GM12878 (cell line): Measurements from ENCODE around the gene GIMAP7. TPM values are rescaled to one million over a fixed set of nuclear protein-coding genes. Genes with fewer than 3 reads are reported as not detected.

Source experiments
- BHLHE40 ChIP-seq, 2 experiments: fragments of 450-650 bp in 1 of 2; IDR thresholded peaks; 2 replicates each; pipeline ENCODE4 v1.6.1; 2011 to 2017; ENCODE audit warnings: low read depth in 2 of 2, borderline replicate concordance in 1 of 2, improper control_type of control experiment in 1 of 2, low read length in 1 of 2, mild to moderate bottlenecking in 1 of 2
- BMI1 ChIP-seq: fragments of 450-650 bp; IDR thresholded peaks from 2 replicates; pipeline ENCODE4 v1.6.1; 2016; ENCODE audit warnings: mild to moderate bottlenecking, moderate library complexity, borderline replicate concordance
- E2F4 ChIP-seq: IDR thresholded peaks from 2 replicates; pipeline ENCODE4 v1.6.1; 2012; ENCODE audit warnings: low read depth, low read length, improper control_type of control experiment
- NR2C1 ChIP-seq: fragments of 450-650 bp; IDR thresholded peaks from 2 replicates; pipeline ENCODE4 v1.6.1; 2017; ENCODE audit warnings: antibody characterized with exemption, mild to moderate bottlenecking, moderate library complexity
- NR2C2 ChIP-seq: IDR thresholded peaks from 2 replicates; pipeline ENCODE4 v1.6.1; 2011; ENCODE audit warnings: borderline replicate concordance, low read depth; ENCODE audit not compliant: control insufficient read depth, insufficient read length
- SIX5 ChIP-seq: IDR thresholded peaks from 2 replicates; pipeline ENCODE4 v1.6.1; 2011; ENCODE audit warnings: mild to moderate bottlenecking, low read depth, low read length, moderate library complexity; ENCODE audit not compliant: severe bottlenecking
- SKIL ChIP-seq: fragments of 450-650 bp; IDR thresholded peaks from 2 replicates; pipeline ENCODE4 v1.6.1; 2017; ENCODE audit warnings: mild to moderate bottlenecking, low read depth, inconsistent platforms; ENCODE audit not compliant: poor library complexity, severe bottlenecking
- SREBF1 ChIP-seq: IDR thresholded peaks from 2 replicates; pipeline ENCODE4 v1.6.1; 2012; ENCODE audit warnings: mild to moderate bottlenecking, low read length
- TCF3 ChIP-seq: IDR thresholded peaks from 2 replicates; pipeline ENCODE4 v1.6.1; 2012; ENCODE audit warnings: low read depth, mild to moderate bottlenecking, low read length, borderline replicate concordance; ENCODE audit not compliant: insufficient read depth
- ZNF217 ChIP-seq: fragments of 450-650 bp; IDR thresholded peaks from 2 replicates; pipeline ENCODE4 v1.6.1; 2017; ENCODE audit warnings: antibody characterized with exemption, mild to moderate bottlenecking
- ZZZ3 ChIP-seq: IDR thresholded peaks from 2 replicates; pipeline ENCODE4 v1.6.1; 2011; ENCODE audit warnings: low read depth; ENCODE audit not compliant: control insufficient read depth, insufficient read length
- polyA plus RNA-seq, 11 experiments: library from polyadenylated mRNA; depleted of rRNA in 4 of 11; unstranded in 6 of 11; stranded (reverse) in 5 of 11; fragments of >200 nt; fragmentation: Nextera tagmentation in 4 of 11; fragmentation: Illumina TruSeq in 1 of 11; extraction: Ambion mirVana in 4 of 11; extraction: Trizol in 1 of 11; gene quantifications; 1 replicate in 1 of 11; 2 replicates in 10 of 11; pipeline versions ENCODE4 v1.2.1 to v1.2.3, GENCODE V29; 2011 to 2016; ENCODE audit warnings: inconsistent platforms in 2 of 11, missing spikeins in 2 of 11, low read depth in 1 of 11
- total RNA-seq, 4 experiments: library from RNA; depleted of rRNA in 3 of 4; stranded (reverse); fragments of >200 nt in 3 of 4; fragmentation: Illumina TruSeq in 1 of 4; extraction: Trizol in 1 of 4; gene quantifications; 2 replicates each; pipeline versions ENCODE4 v1.2.1 to v1.2.3, GENCODE V29; 2013 to 2021
- TF ChIP-seq, protein P1 (sequence below): fragments of 450-650 bp; IDR thresholded peaks from 2 replicates; pipeline ENCODE4 v1.6.1; 2018; ENCODE audit warnings: borderline replicate concordance, mild to moderate bottlenecking; ENCODE audit not compliant: partially characterized antibody

The GIMAP7 gene
- total and polyA plus RNA-seq, 10 of the 15 experiments (the other 5 are each of a cell fraction or from before 2014, with no cell fraction given), result 2.7 to 16.6 (median 5.4) TPM

- TF ChIP-seq E2F4 (no peak), TCF3 (no peak), ZZZ3 (no peak), BHLHE40 (IDR thresholded peaks at IDR 0.05; ENCODE audit: borderline replicate concordance in 1 of 2, low read depth in 2 of 2, low read length in 1 of 2) (no peak), SIX5 (no peak), NR2C2 (no peak), ZNF217 (no peak), NR2C1 (no peak), BMI1 (no peak), SREBF1 (no peak), SKIL (no peak)
- TF ChIP-seq, protein P1, sequence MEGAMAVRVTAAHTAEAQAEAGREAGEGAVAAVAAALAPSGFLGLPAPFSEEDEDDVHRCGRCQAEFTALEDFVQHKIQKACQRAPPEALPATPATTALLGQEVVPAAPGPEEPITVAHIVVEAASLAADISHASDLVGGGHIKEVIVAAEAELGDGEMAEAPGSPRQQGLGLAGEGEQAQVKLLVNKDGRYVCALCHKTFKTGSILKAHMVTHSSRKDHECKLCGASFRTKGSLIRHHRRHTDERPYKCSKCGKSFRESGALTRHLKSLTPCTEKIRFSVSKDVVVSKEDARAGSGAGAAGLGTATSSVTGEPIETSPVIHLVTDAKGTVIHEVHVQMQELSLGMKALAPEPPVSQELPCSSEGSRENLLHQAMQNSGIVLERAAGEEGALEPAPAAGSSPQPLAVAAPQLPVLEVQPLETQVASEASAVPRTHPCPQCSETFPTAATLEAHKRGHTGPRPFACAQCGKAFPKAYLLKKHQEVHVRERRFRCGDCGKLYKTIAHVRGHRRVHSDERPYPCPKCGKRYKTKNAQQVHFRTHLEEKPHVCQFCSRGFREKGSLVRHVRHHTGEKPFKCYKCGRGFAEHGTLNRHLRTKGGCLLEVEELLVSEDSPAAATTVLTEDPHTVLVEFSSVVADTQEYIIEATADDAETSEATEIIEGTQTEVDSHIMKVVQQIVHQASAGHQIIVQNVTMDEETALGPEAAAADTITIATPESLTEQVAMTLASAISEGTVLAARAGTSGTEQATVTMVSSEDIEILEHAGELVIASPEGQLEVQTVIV, result no peak
Measured at GRCh38 chr7:150476285-150476684, 38.4 kb upstream of the GIMAP7 start (continued).
